Measurements from ENCODE around the gene ZDHHC21. TPM values are rescaled to one million over a fixed set of nuclear protein-coding genes. Genes with fewer than 3 reads are reported as not detected.
"Not testable (repeated sequence)": the region's sequence is repeated elsewhere in the genome, so short reads cannot be mapped to it uniquely, and the experiment has no call there.

The ZDHHC21 gene
- total RNA-seq, 1 donor from 2014 or later, result 15.2 TPM

DNA sequence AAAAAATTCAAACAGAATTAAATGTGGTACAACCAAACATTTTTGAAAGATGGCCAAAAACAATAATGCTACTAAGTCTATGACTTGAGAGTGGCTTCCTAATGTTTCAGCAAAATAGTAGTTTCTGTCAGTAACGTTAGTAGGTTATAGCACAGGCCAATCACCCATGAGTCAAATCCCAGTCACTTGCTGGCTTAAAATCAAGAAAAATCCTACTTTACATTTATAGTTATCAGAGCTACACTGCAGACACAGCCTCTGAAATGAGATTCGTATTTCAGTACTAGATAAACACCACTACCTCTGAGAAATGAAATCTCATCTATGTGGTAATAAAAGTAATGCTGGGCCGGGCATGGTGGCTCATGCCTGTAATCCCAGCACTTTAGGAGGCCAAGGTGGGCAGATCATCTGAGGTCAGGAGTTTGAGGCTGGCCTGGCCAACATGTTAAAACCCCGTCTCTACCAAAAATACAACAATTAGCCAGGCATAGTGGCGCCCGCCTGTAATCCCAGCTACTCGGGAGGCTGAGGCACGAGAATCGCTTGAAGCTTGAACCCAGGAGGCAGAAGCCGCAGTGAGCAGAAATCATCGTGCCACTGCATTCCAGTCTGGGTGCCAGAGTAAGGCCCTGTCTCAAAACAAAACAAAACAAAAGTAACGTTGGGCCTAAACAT is 6.1 kb downstream of the ZDHHC21 start:
- intact Hi-C loops (cut with micrococcal nuclease), result no loop called here

DNA sequence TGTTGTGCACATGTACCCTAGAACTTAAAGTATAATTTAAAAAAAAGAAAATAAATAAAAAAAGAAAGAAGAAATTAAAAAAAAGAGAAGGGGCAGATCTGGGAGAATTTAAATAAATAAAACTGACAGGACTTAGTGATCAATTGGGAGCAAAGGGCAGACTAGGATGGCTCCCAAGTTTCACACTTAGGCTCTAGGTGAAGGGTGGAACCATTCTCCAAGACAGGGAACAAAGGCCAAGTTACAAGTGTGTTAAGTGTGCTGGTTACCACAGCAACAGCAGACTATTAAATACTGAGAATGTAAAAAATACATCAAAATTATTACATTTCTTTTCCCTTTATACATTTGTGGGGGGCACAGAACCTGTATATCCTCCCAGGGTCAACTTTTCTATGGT is 7.1 kb downstream of the ZDHHC21 start:
- intact Hi-C loops (cut with micrococcal nuclease), result no loop called here

DNA sequence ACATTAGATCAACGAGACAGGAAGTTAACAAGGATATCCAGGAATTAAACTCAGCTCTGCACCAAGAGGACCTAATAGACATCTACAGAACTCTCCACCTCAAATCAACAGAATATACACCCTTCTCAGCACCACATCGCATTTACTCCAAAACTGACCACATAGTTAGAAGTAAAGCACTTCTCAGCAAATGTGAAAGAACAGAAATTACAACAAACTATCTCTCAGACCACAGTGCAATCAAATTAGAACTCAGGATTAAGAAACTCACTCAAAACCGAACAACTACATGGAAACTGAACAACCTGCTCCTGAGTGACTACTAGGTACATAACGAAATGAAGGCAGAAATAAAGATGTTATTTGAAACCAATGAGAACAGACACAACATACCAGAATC is 10.6 kb downstream of the ZDHHC21 start:
- intact Hi-C loops (cut with micrococcal nuclease), result not testable (repeated sequence)

GRCh38 chr9:14678776-14679175 is 14.5 kb downstream of the ZDHHC21 start:
- intact Hi-C loops (cut with micrococcal nuclease), result no loop called here

DNA sequence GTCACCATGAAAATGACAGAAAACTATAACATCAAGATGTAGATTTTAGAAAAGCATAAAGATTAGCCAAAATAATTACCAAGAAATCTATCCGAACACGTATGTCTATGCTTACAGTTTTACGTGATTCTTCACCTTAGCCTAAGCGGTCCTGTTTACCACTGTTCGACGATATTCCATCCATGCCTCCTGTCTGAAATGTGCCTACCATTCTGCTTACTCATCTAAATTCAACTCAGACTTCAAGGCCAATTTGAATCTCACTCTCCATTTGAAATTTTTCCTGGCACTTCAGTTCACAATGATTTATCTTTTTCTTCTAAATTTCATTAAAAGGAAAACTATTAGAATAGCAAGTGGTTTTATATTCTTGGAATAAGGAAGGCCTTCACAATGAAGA is 15.4 kb downstream of the ZDHHC21 start:
- intact Hi-C loops (cut with micrococcal nuclease), result no loop called here

DNA sequence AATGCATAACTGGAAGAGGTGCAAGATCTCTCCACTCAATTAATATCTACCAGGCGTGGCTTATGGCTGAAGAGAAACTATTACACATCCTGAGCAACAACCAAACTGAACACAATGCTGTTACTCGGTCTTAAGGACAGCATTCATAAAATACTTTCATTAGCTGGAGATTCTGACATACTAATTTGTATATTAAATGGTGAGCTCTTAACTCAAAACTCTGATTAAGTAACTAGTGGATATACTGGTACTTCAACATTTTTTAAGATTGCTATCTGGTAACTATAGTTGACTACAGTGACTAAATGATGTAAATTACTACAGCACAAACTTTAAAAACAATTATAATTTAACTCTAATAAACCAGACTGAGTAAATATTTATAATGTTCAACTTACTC is 15.8 kb downstream of the ZDHHC21 start:
- intact Hi-C loops (cut with micrococcal nuclease), result no loop called here

- intact Hi-C loops (cut with micrococcal nuclease), result no loop called here
Measured at GRCh38 chr9:14674630-14675029, 18.6 kb downstream of the ZDHHC21 start.

- intact Hi-C loops (cut with micrococcal nuclease), result no loop called here
Measured at GRCh38 chr9:14671377-14671776, 21.9 kb downstream of the ZDHHC21 start.

DNA sequence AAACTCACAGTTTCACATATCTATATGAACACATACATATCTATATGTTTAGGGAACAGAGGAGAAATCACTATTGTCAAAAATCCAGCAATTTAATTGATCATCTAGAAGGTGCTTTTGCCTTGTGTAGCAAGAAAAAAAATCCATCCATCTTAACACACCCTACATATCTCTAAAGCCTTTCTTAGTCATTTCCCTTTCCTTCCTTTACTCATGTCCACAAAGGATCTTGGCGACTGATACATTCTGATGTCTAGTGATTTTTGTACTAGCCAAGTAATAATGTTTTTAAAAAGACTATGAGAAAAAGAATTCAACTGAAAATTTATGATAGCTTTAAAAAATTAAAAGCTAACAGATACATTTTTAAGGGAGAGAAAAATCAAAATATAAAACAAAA is 22.5 kb downstream of the ZDHHC21 start:
- intact Hi-C loops (cut with micrococcal nuclease), result no loop called here

DNA sequence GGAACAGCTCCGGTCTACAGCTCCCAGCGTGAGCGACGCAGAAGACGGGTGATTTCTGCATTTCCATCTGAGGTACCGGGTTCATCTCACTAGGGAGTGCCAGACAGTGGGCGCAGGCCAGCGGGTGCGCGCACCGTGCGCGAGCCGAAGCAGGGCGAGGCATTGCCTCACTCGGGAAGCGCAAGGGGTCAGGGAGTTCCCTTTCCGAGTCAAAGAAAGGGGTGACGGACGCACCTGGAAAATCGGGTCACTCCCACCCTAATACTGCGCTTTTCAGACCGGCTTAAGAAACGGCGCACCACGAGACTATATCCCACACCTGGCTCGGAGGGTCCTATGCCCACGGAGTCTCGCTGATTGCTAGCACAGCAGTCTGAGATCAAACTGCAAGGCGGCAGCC is 29.2 kb downstream of the ZDHHC21 start:
- intact Hi-C loops (cut with micrococcal nuclease), result not testable (repeated sequence)

DNA sequence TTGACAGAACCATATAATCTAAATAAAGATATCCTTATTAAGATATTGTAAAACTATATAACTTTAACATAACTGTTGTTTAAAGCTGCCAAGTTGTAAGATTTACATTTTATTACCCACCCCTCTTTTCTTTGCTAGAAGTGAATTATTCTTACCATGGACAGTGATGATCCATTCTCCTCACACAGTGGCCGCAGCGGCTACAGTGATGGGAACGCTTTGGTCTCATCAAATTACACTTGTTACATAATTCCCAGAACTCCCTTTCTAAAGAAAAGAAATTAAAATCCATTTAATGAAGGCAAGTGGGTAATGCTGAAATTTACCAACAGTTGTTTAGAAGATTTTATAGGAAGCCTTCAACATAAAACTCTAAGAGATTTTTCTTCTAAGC is 31.2 kb downstream of the ZDHHC21 start:
- intact Hi-C loops (cut with micrococcal nuclease), result no loop called here

- intact Hi-C loops (cut with micrococcal nuclease), result loop anchor here (1.0 to 2.0 kb wide), 3 partner anchors 45 to 308 kb away; no protein-coding TSS in a partner anchor
Measured at GRCh38 chr9:14661421-14662059, 31.7 kb downstream of the ZDHHC21 start.

GRCh38 chr9:14660721-14661120 is 32.5 kb downstream of the ZDHHC21 start:
- intact Hi-C loops (cut with micrococcal nuclease), result loop anchor here (1.0 to 2.0 kb wide), 3 partner anchors 44 to 307 kb away; no protein-coding TSS in a partner anchor

GRCh38 chr9:14654932-14655331 is 38.3 kb downstream of the ZDHHC21 start:
- intact Hi-C loops (cut with micrococcal nuclease), result loop anchor here (5.0 kb wide), 1 partner anchor 188 kb away; no protein-coding TSS in a partner anchor

GRCh38 chr9:14653511-14653910 is 39.7 kb downstream of the ZDHHC21 start:
- intact Hi-C loops (cut with micrococcal nuclease), result loop anchor here (5.0 kb wide), 1 partner anchor 186 kb away; no protein-coding TSS in a partner anchor

DNA sequence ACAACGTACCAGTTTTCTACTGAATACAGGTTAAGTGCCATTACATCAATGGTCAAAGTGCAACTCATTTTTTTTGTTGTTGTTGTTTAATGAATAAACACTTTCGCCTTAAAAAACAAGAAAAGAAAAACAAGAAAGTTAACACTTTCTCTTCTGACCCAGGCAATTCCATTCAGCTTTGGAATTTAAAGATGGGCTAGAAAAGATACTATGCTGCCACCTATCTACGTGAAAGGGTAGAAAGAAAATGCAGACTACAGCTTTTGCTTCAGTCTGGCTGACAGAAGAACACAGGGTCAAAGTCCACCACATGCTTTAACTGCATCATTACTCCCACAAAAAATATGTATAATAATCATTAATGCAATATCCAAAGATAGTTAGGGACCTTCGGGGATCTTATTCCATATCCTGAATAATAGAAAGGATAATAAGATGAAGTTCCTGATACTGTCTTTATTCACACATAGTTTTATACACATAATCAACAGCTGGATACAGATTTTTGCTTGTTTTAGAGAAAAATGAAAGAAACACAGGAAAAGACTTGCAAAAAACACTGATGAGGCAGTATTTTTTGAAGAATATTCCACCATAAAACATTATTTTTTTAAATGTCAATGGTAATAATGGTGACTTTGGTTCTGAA is 40.4 kb downstream of the ZDHHC21 start:
- intact Hi-C loops (cut with micrococcal nuclease), result loop anchor here (1.0 to 5.0 kb wide), 2 partner anchors 37 to 186 kb away; no protein-coding TSS in a partner anchor

DNA sequence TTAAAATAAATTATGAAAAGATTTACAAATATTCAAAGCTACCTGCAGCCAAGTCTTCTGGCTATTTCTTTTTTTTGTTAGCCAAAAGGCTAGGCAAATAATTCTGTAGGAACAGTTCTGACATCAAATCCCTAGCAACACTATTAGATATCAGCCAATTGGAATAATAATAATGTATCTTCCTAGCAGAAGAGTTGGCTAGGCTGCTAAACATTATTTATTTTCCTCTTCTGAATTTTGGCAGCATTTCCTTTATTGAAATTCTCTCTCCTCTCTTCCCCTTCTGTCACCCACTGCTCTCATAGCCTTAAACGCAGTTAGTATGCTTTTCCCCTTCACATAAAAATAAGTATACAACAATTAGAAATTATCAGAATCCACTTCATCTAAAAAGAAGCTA is 42.6 kb downstream of the ZDHHC21 start:
- intact Hi-C loops (cut with micrococcal nuclease), result loop anchor here (5.0 kb wide), 1 partner anchor 183 kb away; no protein-coding TSS in a partner anchor

- intact Hi-C loops (cut with micrococcal nuclease), result loop anchor here (1.0 kb wide), 1 partner anchor 12 kb away; no protein-coding TSS in a partner anchor
Measured at GRCh38 chr9:14645648-14646047, 47.6 kb downstream of the ZDHHC21 start.

DNA sequence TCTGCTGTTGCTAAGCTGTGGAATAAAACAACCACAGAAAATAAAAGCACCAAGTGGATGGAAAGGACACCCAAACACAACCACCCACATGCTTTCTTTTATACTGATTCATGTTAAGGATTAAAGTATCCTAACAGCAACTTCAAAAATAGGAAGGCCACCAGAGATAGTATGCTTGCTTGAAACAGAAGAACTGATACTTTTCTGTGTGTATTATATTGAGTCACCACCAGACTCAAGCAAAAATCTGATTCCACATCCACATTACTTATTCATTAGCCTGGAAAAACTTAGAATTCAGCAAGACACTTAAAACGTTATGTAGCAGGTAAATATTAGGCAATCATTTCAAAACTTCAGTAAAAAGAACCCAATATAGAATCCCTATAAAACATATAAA is 52.3 kb downstream of the ZDHHC21 start:
- intact Hi-C loops (cut with micrococcal nuclease), result no loop called here

GRCh38 chr9:14640294-14640693 is 52.9 kb downstream of the ZDHHC21 start:
- intact Hi-C loops (cut with micrococcal nuclease), result no loop called here

DNA sequence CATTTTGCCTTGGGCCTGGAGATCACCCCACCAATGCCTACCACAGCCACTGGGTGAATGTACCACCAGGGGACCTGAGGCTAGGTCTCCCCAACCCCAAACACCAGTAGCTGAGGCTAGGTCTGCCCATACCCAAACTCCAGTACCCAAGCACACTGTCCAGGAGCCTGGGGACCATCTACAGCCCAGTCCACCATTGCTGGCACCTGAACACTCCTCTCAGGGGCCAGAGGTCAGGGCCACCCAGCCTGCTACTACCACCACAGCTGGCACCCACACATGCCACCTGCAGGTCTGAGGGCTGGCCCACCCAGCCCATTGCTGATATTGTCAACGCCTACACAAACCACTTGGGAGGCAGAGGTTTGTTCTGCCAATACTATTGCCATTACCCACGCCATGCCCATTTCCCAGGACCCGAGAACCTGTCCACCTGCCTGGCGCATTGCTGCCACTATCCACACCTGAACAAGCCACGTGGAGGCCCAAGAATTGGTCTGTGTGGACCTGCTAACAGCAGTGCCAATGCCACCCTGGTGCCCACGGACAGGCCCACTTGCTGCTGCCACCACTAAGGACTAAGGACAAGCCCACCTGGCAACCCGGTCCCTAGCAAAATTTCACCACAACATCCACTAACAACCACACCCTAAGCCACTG is 59.2 kb downstream of the ZDHHC21 start:
- intact Hi-C loops (cut with micrococcal nuclease), result no loop called here

- intact Hi-C loops (cut with micrococcal nuclease), result no loop called here
Measured at GRCh38 chr9:14633148-14633547, 60.1 kb downstream of the ZDHHC21 start.
